Epidermal melanocyte (primary cell): ENCODE results near the gene SOWAHA.

Source experiments
- DNase-seq: peaks from one replicate; pipeline ENCODE4 v3.0.0; 2011; ENCODE audit warnings: low spot score; ENCODE audit not compliant: insufficient read length

The SOWAHA gene

GRCh38 chr5:132812781-132813598 is at the start of gene SOWAHA:
Gene SOWAHA (plus strand): TSS chr5:132813302. CDS start chr5:132813622, 320 bp downstream.
- no peak for DNase-seq

GRCh38 chr5:132764051-132764450 is 49.1 kb upstream of the SOWAHA start:
- no peak for DNase-seq

- DNase-seq: no peak
Measured at GRCh38 chr5:132764671-132765238, 48.3 kb upstream of the SOWAHA start.

GRCh38 chr5:132765311-132766019 is 47.6 kb upstream of the SOWAHA start:
- no peak for DNase-seq

- no peak for DNase-seq
Measured at GRCh38 chr5:132766020-132766805, 46.9 kb upstream of the SOWAHA start.

GRCh38 chr5:132766806-132767055 is 46.4 kb upstream of the SOWAHA start:
- DNase-seq: no peak

GRCh38 chr5:132767150-132767549 is 46.0 kb upstream of the SOWAHA start:
- DNase-seq: no peak

GRCh38 chr5:132768485-132768868 is 44.6 kb upstream of the SOWAHA start:
- no peak for DNase-seq

- DNase-seq: no peak
Measured at GRCh38 chr5:132770476-132771159, 42.5 kb upstream of the SOWAHA start.

- no peak for DNase-seq
Measured at GRCh38 chr5:132771503-132771998, 41.6 kb upstream of the SOWAHA start.

GRCh38 chr5:132772291-132773070 is 40.6 kb upstream of the SOWAHA start:
- no peak for DNase-seq

- DNase-seq: no peak
Measured at GRCh38 chr5:132773114-132773513, 40.0 kb upstream of the SOWAHA start.

- DNase-seq: no peak
Measured at GRCh38 chr5:132773601-132774355, 39.3 kb upstream of the SOWAHA start.

GRCh38 chr5:132774406-132774805 is 38.7 kb upstream of the SOWAHA start:
- DNase-seq: no peak

- DNase-seq: no peak
Measured at GRCh38 chr5:132774896-132775295, 38.2 kb upstream of the SOWAHA start.

- no peak for DNase-seq
Measured at GRCh38 chr5:132775476-132775961, 37.6 kb upstream of the SOWAHA start.

GRCh38 chr5:132776131-132776937 is 36.8 kb upstream of the SOWAHA start:
- no peak for DNase-seq

GRCh38 chr5:132776938-132777208 is 36.2 kb upstream of the SOWAHA start:
- no peak for DNase-seq
